Frontal cortex (tissue), 1 donor: ENCODE data around the gene CCDC192. TPM values are rescaled to one million over a fixed set of nuclear protein-coding genes. Genes with fewer than 3 reads are reported as not detected.

Experiments
- total RNA-seq: library from RNA; depleted of rRNA; stranded (reverse); fragments of >200 nt; gene quantifications from one replicate; pipeline ENCODE4 v1.2.3, GENCODE V29; 2014

The CCDC192 gene
- total RNA-seq, 1 donor from 2014 or later, result not detected

Other genes starting within 250 kb of the CCDC192 start
- gene PRRC1, start 185.8 kb upstream of the CCDC192 start, total RNA-seq, result 48.5 TPM
- gene CTXN3, start 54.3 kb upstream of the CCDC192 start, total RNA-seq, result 13.9 TPM